Endothelial cell of umbilical vein (primary cell): ENCODE measurements around the gene BNC2.

Experiments
- EZH2 ChIP-seq: IDR thresholded peaks from 2 replicates; pipeline ENCODE4 v1.6.1; 2012; ENCODE audit warnings: borderline replicate concordance, low read depth, mild to moderate bottlenecking, moderate library complexity, low read length, inconsistent platforms; ENCODE audit not compliant: severe bottlenecking
- FOS ChIP-seq: IDR thresholded peaks from 2 replicates; pipeline ENCODE4 v1.6.1; 2011; ENCODE audit warnings: mild to moderate bottlenecking, low read length, moderate library complexity, borderline replicate concordance; ENCODE audit not compliant: insufficient read depth
- JUN ChIP-seq: IDR thresholded peaks from 2 replicates; pipeline ENCODE4 v1.6.1; 2011; ENCODE audit warnings: borderline replicate concordance, low read depth; ENCODE audit not compliant: insufficient read length, insufficient read depth
- MAX ChIP-seq: IDR thresholded peaks from 2 replicates; pipeline ENCODE4 v1.6.1; 2011; ENCODE audit not compliant: insufficient read depth, insufficient read length
- POLR2A ChIP-seq: IDR thresholded peaks from 2 replicates; pipeline ENCODE4 v1.6.1; 2012; ENCODE audit warnings: low read depth, mild to moderate bottlenecking, control low read depth, low read length
- POLR2AphosphoS5 ChIP-seq: IDR thresholded peaks from 2 replicates; pipeline ENCODE4 v1.6.1; 2012; ENCODE audit warnings: low read depth, mild to moderate bottlenecking, control low read depth, low read length, moderate library complexity; ENCODE audit not compliant: insufficient read depth
- TF ChIP-seq, protein P1 (sequence below), 2 donors: IDR thresholded peaks; 1 replicate in 1 of 2; 2 replicates in 1 of 2; pipeline ENCODE4 v1.5.1; 2011; ENCODE audit warnings: low read length in 2 of 2, mild to moderate bottlenecking in 2 of 2, moderate library complexity in 2 of 2, control low read depth in 1 of 2, inconsistent platforms in 1 of 2, low read depth in 1 of 2; ENCODE audit not compliant: insufficient read depth in 1 of 2; ENCODE audit errors: extremely low read depth in 1 of 2

DNA sequence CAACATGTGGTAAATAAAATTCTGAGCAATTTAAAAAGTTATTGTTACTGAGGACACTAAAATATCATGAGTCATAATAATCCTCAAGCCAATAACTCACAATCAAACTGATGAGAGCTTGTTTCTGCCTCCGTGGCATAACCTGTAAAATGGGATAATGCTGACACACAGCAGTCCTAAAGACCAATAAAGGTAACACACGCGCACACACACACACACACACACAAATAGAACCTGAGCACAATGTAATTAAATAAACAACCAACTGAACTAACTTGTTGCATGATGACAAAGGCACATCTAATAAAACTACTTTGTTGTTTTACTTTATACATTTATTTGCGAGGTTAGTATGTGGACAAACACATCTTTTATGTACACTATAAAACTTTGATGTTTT is 358.2 kb downstream of the BNC2 start:
- TF ChIP-seq EZH2 = no peak
- TF ChIP-seq, protein P1, sequence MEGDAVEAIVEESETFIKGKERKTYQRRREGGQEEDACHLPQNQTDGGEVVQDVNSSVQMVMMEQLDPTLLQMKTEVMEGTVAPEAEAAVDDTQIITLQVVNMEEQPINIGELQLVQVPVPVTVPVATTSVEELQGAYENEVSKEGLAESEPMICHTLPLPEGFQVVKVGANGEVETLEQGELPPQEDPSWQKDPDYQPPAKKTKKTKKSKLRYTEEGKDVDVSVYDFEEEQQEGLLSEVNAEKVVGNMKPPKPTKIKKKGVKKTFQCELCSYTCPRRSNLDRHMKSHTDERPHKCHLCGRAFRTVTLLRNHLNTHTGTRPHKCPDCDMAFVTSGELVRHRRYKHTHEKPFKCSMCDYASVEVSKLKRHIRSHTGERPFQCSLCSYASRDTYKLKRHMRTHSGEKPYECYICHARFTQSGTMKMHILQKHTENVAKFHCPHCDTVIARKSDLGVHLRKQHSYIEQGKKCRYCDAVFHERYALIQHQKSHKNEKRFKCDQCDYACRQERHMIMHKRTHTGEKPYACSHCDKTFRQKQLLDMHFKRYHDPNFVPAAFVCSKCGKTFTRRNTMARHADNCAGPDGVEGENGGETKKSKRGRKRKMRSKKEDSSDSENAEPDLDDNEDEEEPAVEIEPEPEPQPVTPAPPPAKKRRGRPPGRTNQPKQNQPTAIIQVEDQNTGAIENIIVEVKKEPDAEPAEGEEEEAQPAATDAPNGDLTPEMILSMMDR (IDR thresholded peaks at IDR 0.05; ENCODE audit: extremely low read depth in 1 of 2, insufficient read depth in 1 of 2, low read depth in 1 of 2, low read length in 2 of 2) = no peak
- TF ChIP-seq POLR2A = no peak
- no peak for TF ChIP-seq MAX
- TF ChIP-seq JUN = no peak
- no peak for TF ChIP-seq POLR2AphosphoS5
- peak; percentile 9 for TF ChIP-seq FOS
